ENCODE measurements around the gene PALM. TPM values are rescaled to one million over a fixed set of nuclear protein-coding genes. Genes with fewer than 3 reads are reported as not detected.

PALM gene
- polyA plus RNA-seq, 2 of the 4 experiments (the other 2 are of a cell fraction) = 3.0 to 15.7 TPM

DNA sequence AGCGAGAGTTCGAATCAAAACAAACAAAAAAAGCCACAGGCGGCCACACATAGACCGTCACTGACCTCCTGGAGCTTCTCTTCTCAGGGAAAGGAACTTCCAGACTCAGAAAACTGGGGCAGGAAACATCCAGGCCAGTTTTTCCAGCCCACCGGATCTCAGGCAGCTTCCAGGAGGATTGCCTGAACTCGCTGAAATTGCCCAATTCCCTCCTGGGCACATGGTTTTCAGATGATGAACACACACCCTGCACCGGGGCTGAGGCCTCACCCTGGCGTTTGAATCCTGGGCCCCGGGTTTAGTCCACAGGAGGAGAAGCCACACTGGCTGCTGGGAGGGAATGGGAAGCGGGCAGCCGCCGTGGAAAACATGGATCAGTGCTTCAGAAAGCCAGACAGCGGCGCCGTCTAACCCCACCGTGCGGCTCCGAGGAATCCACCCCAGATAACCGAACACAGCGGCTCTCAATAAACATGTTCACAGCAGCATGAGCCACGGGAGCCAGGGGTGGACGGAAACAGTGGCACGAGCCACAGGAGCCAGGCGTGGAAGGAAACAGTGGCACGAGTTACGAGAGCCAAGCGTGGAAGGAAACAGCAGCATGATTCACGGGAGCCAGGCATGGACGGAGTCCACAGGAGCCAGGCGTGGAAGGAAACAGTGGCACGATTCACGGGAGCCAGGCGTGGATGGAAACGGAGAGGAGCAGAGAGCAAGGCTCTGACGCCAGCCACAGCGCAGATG is 70.3 kb downstream of the PALM start (continued):
- TF ChIP-seq, protein P1, sequence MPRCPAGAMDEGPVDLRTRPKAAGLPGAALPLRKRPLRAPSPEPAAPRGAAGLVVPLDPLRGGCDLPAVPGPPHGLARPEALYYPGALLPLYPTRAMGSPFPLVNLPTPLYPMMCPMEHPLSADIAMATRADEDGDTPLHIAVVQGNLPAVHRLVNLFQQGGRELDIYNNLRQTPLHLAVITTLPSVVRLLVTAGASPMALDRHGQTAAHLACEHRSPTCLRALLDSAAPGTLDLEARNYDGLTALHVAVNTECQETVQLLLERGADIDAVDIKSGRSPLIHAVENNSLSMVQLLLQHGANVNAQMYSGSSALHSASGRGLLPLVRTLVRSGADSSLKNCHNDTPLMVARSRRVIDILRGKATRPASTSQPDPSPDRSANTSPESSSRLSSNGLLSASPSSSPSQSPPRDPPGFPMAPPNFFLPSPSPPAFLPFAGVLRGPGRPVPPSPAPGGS (IDR thresholded peaks at IDR 0.05) = no peak
- TF ChIP-seq EP300 (IDR thresholded peaks at IDR 0.05) (peak; percentile 20 to 42; a peak in 2 of 5 replicates), JUN (IDR thresholded peaks at IDR 0.05) (peak; percentile 29 to 76; a peak in 4 of 5 replicates), RNF2 (IDR thresholded peaks at IDR 0.05; ENCODE audit: borderline replicate concordance, low read depth) (no peak), BHLHE40 (IDR thresholded peaks at IDR 0.05; ENCODE audit: low read depth, low read length) (no peak), NPAS2 (CRISPR knock-in tag; IDR thresholded peaks at IDR 0.05; ENCODE audit: borderline replicate concordance) (no peak), FOSB (CRISPR knock-in tag; IDR thresholded peaks at IDR 0.05) (no peak), CBX8 (IDR thresholded peaks at IDR 0.05) (no peak)
- TF ChIP-seq, protein P2, sequence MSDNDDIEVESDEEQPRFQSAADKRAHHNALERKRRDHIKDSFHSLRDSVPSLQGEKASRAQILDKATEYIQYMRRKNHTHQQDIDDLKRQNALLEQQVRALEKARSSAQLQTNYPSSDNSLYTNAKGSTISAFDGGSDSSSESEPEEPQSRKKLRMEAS (IDR thresholded peaks at IDR 0.05) = peak; percentile 98
- TF ChIP-seq, protein P3, sequence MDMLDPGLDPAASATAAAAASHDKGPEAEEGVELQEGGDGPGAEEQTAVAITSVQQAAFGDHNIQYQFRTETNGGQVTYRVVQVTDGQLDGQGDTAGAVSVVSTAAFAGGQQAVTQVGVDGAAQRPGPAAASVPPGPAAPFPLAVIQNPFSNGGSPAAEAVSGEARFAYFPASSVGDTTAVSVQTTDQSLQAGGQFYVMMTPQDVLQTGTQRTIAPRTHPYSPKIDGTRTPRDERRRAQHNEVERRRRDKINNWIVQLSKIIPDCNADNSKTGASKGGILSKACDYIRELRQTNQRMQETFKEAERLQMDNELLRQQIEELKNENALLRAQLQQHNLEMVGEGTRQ (IDR thresholded peaks at IDR 0.05) = no peak

DNA sequence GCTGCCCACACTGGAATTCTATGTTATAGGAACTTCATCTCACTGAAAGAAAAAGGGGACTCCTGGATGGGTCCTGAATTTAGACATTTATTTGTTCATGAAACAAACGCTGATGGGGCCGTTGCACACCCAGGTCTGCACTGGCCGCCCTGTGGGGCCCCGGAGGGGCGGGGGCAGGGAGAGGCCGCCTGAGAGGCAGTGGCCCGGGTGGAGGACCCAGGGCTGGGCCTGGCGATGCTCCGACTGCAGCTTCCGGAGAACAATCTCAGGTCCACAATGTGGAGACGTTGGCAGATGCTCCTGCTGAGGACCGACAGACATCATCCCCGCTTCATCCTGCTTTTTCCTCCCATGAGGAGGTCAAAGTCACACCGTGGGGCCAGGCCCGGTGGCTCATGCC is 72.2 kb downstream of the PALM start:
- WGBS (ENCODE audit: missing lambda C conversion rate) = 98% methylated on average over 5 of the region's 15 CpGs
- ATAC-seq (no peak), DNase-seq (ENCODE audit: low read depth in 1 of 2, low spot score in 1 of 2) (no peak), FAIRE-seq (no peak)
- Histone ChIP-seq H3K27ac (peak overlapping the region; percentile 98 to 100), H3K4me1 (peaks cover 30% of the 10 kb centered on the region), H3K4me2 (peak overlapping the region; percentile 74), H3K9me3 (no peaks in the 10 kb centered on the region), H3K4me3 (peak overlapping the region; percentile 58; the same call in 2 of the 3 replicates)
- ChIA-PET POLR2A (no interaction called here), CTCF (interaction anchor here (3.0 kb wide), 1 partner anchor 11 kb away, joined by 12 read pairs; no protein-coding TSS in a partner anchor)
- TF ChIP-seq NFE2L2 (conservative IDR thresholded peaks at IDR 0.05; ENCODE audit: low read length) = no peak
- no peak for TF ChIP-seq ZC3H11A (IDR thresholded peaks at IDR 0.05)
- no peak for TF ChIP-seq RCOR1 (IDR thresholded peaks at IDR 0.05; ENCODE audit: low read depth, low read length)
- no peak for TF ChIP-seq TFCP2L1 (CRISPR knock-in tag; IDR thresholded peaks at IDR 0.05)
- TF ChIP-seq, protein P4, sequence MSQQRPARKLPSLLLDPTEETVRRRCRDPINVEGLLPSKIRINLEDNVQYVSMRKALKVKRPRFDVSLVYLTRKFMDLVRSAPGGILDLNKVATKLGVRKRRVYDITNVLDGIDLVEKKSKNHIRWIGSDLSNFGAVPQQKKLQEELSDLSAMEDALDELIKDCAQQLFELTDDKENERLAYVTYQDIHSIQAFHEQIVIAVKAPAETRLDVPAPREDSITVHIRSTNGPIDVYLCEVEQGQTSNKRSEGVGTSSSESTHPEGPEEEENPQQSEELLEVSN (IDR thresholded peaks at IDR 0.05; ENCODE audit: borderline replicate concordance, low read depth) = no peak
- no peak for TF ChIP-seq POLR2AphosphoS2 (conservative IDR thresholded peaks at IDR 0.05; ENCODE audit: low read length)
- no peak for TF ChIP-seq HOXA7 (CRISPR knock-in tag; IDR thresholded peaks at IDR 0.05)
- TF ChIP-seq, protein P5, sequence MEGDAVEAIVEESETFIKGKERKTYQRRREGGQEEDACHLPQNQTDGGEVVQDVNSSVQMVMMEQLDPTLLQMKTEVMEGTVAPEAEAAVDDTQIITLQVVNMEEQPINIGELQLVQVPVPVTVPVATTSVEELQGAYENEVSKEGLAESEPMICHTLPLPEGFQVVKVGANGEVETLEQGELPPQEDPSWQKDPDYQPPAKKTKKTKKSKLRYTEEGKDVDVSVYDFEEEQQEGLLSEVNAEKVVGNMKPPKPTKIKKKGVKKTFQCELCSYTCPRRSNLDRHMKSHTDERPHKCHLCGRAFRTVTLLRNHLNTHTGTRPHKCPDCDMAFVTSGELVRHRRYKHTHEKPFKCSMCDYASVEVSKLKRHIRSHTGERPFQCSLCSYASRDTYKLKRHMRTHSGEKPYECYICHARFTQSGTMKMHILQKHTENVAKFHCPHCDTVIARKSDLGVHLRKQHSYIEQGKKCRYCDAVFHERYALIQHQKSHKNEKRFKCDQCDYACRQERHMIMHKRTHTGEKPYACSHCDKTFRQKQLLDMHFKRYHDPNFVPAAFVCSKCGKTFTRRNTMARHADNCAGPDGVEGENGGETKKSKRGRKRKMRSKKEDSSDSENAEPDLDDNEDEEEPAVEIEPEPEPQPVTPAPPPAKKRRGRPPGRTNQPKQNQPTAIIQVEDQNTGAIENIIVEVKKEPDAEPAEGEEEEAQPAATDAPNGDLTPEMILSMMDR (IDR thresholded peaks at IDR 0.05) = no peak
- TF ChIP-seq JUNB (IDR thresholded peaks at IDR 0.05) = no peak

DNA sequence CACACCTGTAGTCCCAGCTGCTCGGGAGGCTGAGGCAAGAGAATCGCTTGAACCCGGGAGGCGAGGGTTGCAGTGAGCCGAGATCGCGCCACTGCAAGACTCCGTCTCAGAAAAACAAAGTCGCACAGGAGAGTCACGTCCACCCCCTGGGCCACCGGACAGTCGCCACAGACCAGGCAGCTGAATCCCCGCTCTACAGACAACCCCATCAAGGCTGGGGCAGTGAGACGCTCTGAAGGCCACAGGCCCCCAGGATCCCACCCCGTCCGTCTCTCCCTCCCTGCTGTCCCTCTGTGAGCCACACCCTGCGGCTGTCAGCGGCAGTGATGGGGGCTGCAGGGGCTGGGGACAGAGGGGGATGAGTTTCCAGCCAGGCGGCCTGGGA is 73.1 kb downstream of the PALM start:
- ATAC-seq = peak in 1 of 2 experiments; percentile 12; a peak in 3 of 6 replicates
- H3K4me1 ChIP-seq = peaks cover 30% of the 10 kb centered on the region
- WGBS (ENCODE audit: missing lambda C conversion rate) = 70% methylated on average over 13 of the region's 19 CpGs
- ChIA-PET POLR2A (interaction anchor here (1.4 kb wide), 1 partner anchor 29 kb away, joined by 9 read pairs; no protein-coding TSS in a partner anchor), CTCF (interaction anchor here (1.0 to 3.0 kb wide), 2 partner anchors 12 to 17 kb away, joined by 5 to 12 read pairs; no protein-coding TSS in a partner anchor)
- DNase-seq (ENCODE audit: low read depth in 1 of 2, low spot score in 1 of 2) = peak in 1 of 2 experiments; percentile 6
- FAIRE-seq = no peak
- H3K4me3 ChIP-seq = peak overlapping the region; percentile 58
- no peaks in the 10 kb centered on the region for H3K9me3 ChIP-seq
- H3K4me2 ChIP-seq = peak overlapping the region; percentile 74
- peak overlapping the region; percentile 98 to 100 for H3K27ac ChIP-seq
- no peak for TF ChIP-seq FOSB (CRISPR knock-in tag; IDR thresholded peaks at IDR 0.05)
- TF ChIP-seq, protein P5 (IDR thresholded peaks at IDR 0.05) = no peak
- TF ChIP-seq HEYL (CRISPR knock-in tag; IDR thresholded peaks at IDR 0.05) = no peak
- no peak for TF ChIP-seq HOXB5 (CRISPR knock-in tag; IDR thresholded peaks at IDR 0.05)
- no peak for TF ChIP-seq FOSL2 (IDR thresholded peaks at IDR 0.05)
- TF ChIP-seq FOSL2 (CRISPR knock-in tag; IDR thresholded peaks at IDR 0.05) = no peak
- TF ChIP-seq KDM5A (IDR thresholded peaks at IDR 0.05) = no peak
- TF ChIP-seq ESRRA (IDR thresholded peaks at IDR 0.05; ENCODE audit: borderline replicate concordance, low read length) = no peak
- no peak for TF ChIP-seq EHF (CRISPR knock-in tag; IDR thresholded peaks at IDR 0.05)
- no peak for TF ChIP-seq PHF8 (IDR thresholded peaks at IDR 0.05; ENCODE audit: borderline replicate concordance, low read depth)
- TF ChIP-seq FOXS1 (CRISPR knock-in tag; IDR thresholded peaks at IDR 0.05) = no peak
- no peak for TF ChIP-seq EHMT2 (IDR thresholded peaks at IDR 0.05; ENCODE audit: low read depth)
- TF ChIP-seq BHLHE40 (IDR thresholded peaks at IDR 0.05; ENCODE audit: low read depth, low read length) = no peak
- TF ChIP-seq JUNB (IDR thresholded peaks at IDR 0.05) = no peak

All from A549 (cell line).